ENCODE results near the gene PARD3B.

Gene PARD3B

GRCh38 chr2:205461678-205462665 is 916.7 kb downstream of the PARD3B start:
- no peak overlapping the region for H3K4me3 ChIP-seq (ENCODE audit: low read depth, low read length)
- TF ChIP-seq CTCF (IDR thresholded peaks at IDR 0.05; ENCODE audit: control insufficient read depth, extremely low read depth, insufficient read depth), result no peak
- no peak for DNase-seq (ENCODE audit: low read depth)

GRCh38 chr2:205462681-205463345 is 917.5 kb downstream of the PARD3B start:
- no peak for DNase-seq (ENCODE audit: low read depth)
- no peak overlapping the region for H3K4me3 ChIP-seq (ENCODE audit: low read depth, low read length)
- no peak for TF ChIP-seq CTCF (IDR thresholded peaks at IDR 0.05; ENCODE audit: control insufficient read depth, extremely low read depth, insufficient read depth)

GRCh38 chr2:205463466-205464025 is 918.3 kb downstream of the PARD3B start:
- no peak for DNase-seq (ENCODE audit: low read depth)
- TF ChIP-seq CTCF (IDR thresholded peaks at IDR 0.05; ENCODE audit: control insufficient read depth, extremely low read depth, insufficient read depth), result no peak
- H3K4me3 ChIP-seq (ENCODE audit: low read depth, low read length), result no peak overlapping the region

- H3K4me3 ChIP-seq (ENCODE audit: low read depth, low read length), result no peak overlapping the region
- TF ChIP-seq CTCF (IDR thresholded peaks at IDR 0.05; ENCODE audit: control insufficient read depth, extremely low read depth, insufficient read depth), result no peak
- DNase-seq (ENCODE audit: low read depth), result no peak
These were observed 919.4 kb downstream of the PARD3B start for GRCh38 chr2:205464681-205465080.

- no peak for DNase-seq (ENCODE audit: low read depth)
- TF ChIP-seq CTCF (IDR thresholded peaks at IDR 0.05; ENCODE audit: control insufficient read depth, extremely low read depth, insufficient read depth), result no peak
- no peak overlapping the region for H3K4me3 ChIP-seq (ENCODE audit: low read depth, low read length)
These were observed 920.5 kb downstream of the PARD3B start for GRCh38 chr2:205465791-205466190.

- H3K4me3 ChIP-seq (ENCODE audit: low read depth, low read length), result no peak overlapping the region
- no peak for DNase-seq (ENCODE audit: low read depth)
- no peak for TF ChIP-seq CTCF (IDR thresholded peaks at IDR 0.05; ENCODE audit: control insufficient read depth, extremely low read depth, insufficient read depth)
These were observed 926.5 kb downstream of the PARD3B start for GRCh38 chr2:205471776-205472175.
